Stimulated activated CD4-positive, alpha-beta T cell treated with anti-CD3 and anti-CD28 coated beads, TNF-alpha, amount 100 ng/mL, for 48 hours (primary cell): ENCODE results near the gene PLTP.
"Not testable (repeated sequence)": the region's sequence is repeated elsewhere in the genome, so short reads cannot be mapped to it uniquely, and the experiment has no call there.

Experiments
- DNase-seq, 3 donors: peaks; one replicate each; pipeline ENCODE4 v3.0.0-alpha.2; 2020; ENCODE audit warnings: low read depth in 3 of 3

Gene PLTP

GRCh38 chr20:45944151-45944964 is 32.4 kb upstream of the PLTP start:
- DNase-seq, result no peak

- DNase-seq, result no peak
Observed at GRCh38 chr20:45943613-45944012, 31.7 kb upstream of the PLTP start.

GRCh38 chr20:45940469-45940868 is 28.5 kb upstream of the PLTP start:
- DNase-seq, result no peak

GRCh38 chr20:45940053-45940452 is 28.1 kb upstream of the PLTP start:
- no peak for DNase-seq

GRCh38 chr20:45938727-45939438 is 26.9 kb upstream of the PLTP start:
- DNase-seq, result no peak

- DNase-seq, result no peak
Observed at GRCh38 chr20:45937765-45938164, 25.8 kb upstream of the PLTP start.

- DNase-seq, result no peak
Observed at GRCh38 chr20:45935416-45936046, 23.6 kb upstream of the PLTP start.

GRCh38 chr20:45934586-45935415 is 22.8 kb upstream of the PLTP start, which contains the start of gene PCIF1:
Gene PCIF1 (plus strand): TSS chr20:45934683. CDS start chr20:45939000, 4,317 bp downstream.
- peak; percentile 96 to 97 (median 96) for DNase-seq

- DNase-seq, result no peak
Observed at GRCh38 chr20:45934046-45934585, 22.2 kb upstream of the PLTP start.

GRCh38 chr20:45933266-45934045 is 21.5 kb upstream of the PLTP start:
- DNase-seq, result peak in 2 of 3 donors; percentile 38 to 55

GRCh38 chr20:45931680-45932079 is 19.7 kb upstream of the PLTP start:
- not testable (repeated sequence) for DNase-seq

GRCh38 chr20:45927071-45927878 is 15.3 kb upstream of the PLTP start:
- no peak for DNase-seq

GRCh38 chr20:45926731-45927070 is 14.7 kb upstream of the PLTP start:
- no peak for DNase-seq

GRCh38 chr20:45925821-45926506 is 14.0 kb upstream of the PLTP start:
- DNase-seq, result no peak

GRCh38 chr20:45924391-45925261 is 12.7 kb upstream of the PLTP start:
- DNase-seq, result no peak

GRCh38 chr20:45921337-45922189 is 9.6 kb upstream of the PLTP start:
- DNase-seq, result no peak
